GM23338 (cell line): ENCODE results near the gene CLIP2. TPM values are rescaled to one million over a fixed set of nuclear protein-coding genes. Genes with fewer than 3 reads are reported as not detected.

ENCODE experiments used
- ATAC-seq: fragments of 200-7000 bp; cut with Tn5 transposase; 3 replicates; pipeline ENCODE4 v1.9.1; 2020
- DNase-seq: peaks from one replicate; pipeline ENCODE4 v3.0.0-alpha.2; 2015; ENCODE audit warnings: low spot score
- H2AFZ ChIP-seq: fragments of 200-600 bp; sonication (generic); 2 replicates; pipeline ENCODE4 v1.8.0; 2016; ENCODE audit warnings: antibody characterized with exemption, mild to moderate bottlenecking, moderate library complexity
- H3F3A ChIP-seq: fragments of 200-600 bp; sonication (generic); replicated peaks from 2 replicates; pipeline ENCODE4 v1.8.0; 2017; ENCODE audit warnings: antibody characterized with exemption, mixed run types, low read depth
- H3K27ac ChIP-seq: fragments of 200-600 bp; sonication (generic); 2 replicates; pipeline ENCODE4 v1.6.1; 2016; ENCODE audit warnings: low read depth
- H3K27me3 ChIP-seq: fragments of 200-600 bp; sonication (generic); 2 replicates; pipeline ENCODE4 v1.8.0; 2016; ENCODE audit warnings: mild to moderate bottlenecking, mixed run types, moderate library complexity; ENCODE audit not compliant: insufficient read depth
- H3K36me3 ChIP-seq: fragments of 200-600 bp; sonication (generic); 2 replicates; pipeline ENCODE4 v1.8.0; 2016; ENCODE audit warnings: mild to moderate bottlenecking; ENCODE audit not compliant: insufficient read depth
- H3K4me1 ChIP-seq: fragments of 200-600 bp; sonication (generic); 2 replicates; pipeline ENCODE4 v1.8.0; 2016; ENCODE audit warnings: mild to moderate bottlenecking, moderate library complexity; ENCODE audit not compliant: insufficient read depth
- H3K4me2 ChIP-seq: fragments of 200-600 bp; sonication (generic); 2 replicates; pipeline ENCODE4 v1.7.1; 2017; ENCODE audit warnings: mixed run types
- H3K4me3 ChIP-seq: fragments of 200-600 bp; sonication (generic); 2 replicates; pipeline ENCODE4 v1.6.1; 2016; ENCODE audit warnings: mixed run types
- H3K79me2 ChIP-seq: fragments of 200-600 bp; sonication (generic); replicated peaks from 2 replicates; pipeline ENCODE4 v1.8.0; 2017; ENCODE audit warnings: mild to moderate bottlenecking; ENCODE audit not compliant: insufficient read depth
- H3K9me2 ChIP-seq: fragments of 200-600 bp; sonication (generic); 2 replicates; pipeline ENCODE4 v1.8.0; 2017; ENCODE audit not compliant: insufficient read depth
- H4K20me1 ChIP-seq: fragments of 200-600 bp; sonication (generic); replicated peaks from 2 replicates; pipeline ENCODE4 v1.8.0; 2017; ENCODE audit warnings: mild to moderate bottlenecking; ENCODE audit not compliant: insufficient read depth
- H3K27ac Mint-ChIP-seq: 2 replicates; pipeline ENCODE4 v1.8.0; 2020; ENCODE audit warnings: inconsistent platforms, mild to moderate bottlenecking, moderate library complexity, mixed read lengths
- H3K27me3 Mint-ChIP-seq: 3 replicates; pipeline ENCODE4 v1.8.0; 2022; ENCODE audit warnings: low read depth, mild to moderate bottlenecking, moderate library complexity, mixed read lengths, inconsistent platforms; ENCODE audit not compliant: insufficient read depth, poor library complexity
- H3K36me3 Mint-ChIP-seq: 3 replicates; pipeline ENCODE4 v1.8.0; 2021; ENCODE audit warnings: low read depth, mild to moderate bottlenecking, inconsistent platforms, moderate library complexity, mixed read lengths
- H3K4me1 Mint-ChIP-seq: 3 replicates; pipeline ENCODE4 v1.8.0; 2020; ENCODE audit warnings: mild to moderate bottlenecking, inconsistent platforms, mixed read lengths
- H3K4me3 Mint-ChIP-seq: 3 replicates; pipeline ENCODE4 v1.8.0; 2021; ENCODE audit warnings: moderate library complexity, mild to moderate bottlenecking, inconsistent platforms, mixed read lengths
- H3K9me3 Mint-ChIP-seq: 3 replicates; pipeline ENCODE4 v1.8.0; 2020; ENCODE audit warnings: moderate library complexity, mild to moderate bottlenecking, inconsistent platforms, mixed read lengths
- CREB1 ChIP-seq: fragments of 250-450 bp; sonication (Bioruptor Pico); IDR thresholded peaks from 2 replicates; pipeline ENCODE4 v1.5.0; 2020; ENCODE audit warnings: low read depth, mild to moderate bottlenecking, moderate library complexity
- CTCF ChIP-seq, 2 experiments: fragments of 200-600 bp in 1 of 2; sonication (generic) in 1 of 2; conservative IDR thresholded peaks; 2 replicates each; pipeline versions ENCODE4 v1.5.1 to v1.6.1; 2016 to 2017; ENCODE audit warnings: antibody characterized with exemption in 2 of 2, low read depth in 2 of 2, mild to moderate bottlenecking in 2 of 2, moderate library complexity in 1 of 2
- ETS1 ChIP-seq: IDR thresholded peaks from 2 replicates; pipeline ENCODE4 v1.6.1; 2016; ENCODE audit warnings: antibody characterized with exemption
- EZH2 ChIP-seq: fragments of 200-600 bp; sonication (generic); IDR thresholded peaks from one replicate; pipeline ENCODE4 v1.8.0; 2017; ENCODE audit warnings: antibody characterized with exemption, mild to moderate bottlenecking, low read depth; ENCODE audit not compliant: unreplicated experiment
- EZH2phosphoT487 ChIP-seq: fragments of 200-600 bp; sonication (generic); IDR thresholded peaks from one replicate; pipeline ENCODE4 v1.8.1; 2018; ENCODE audit warnings: antibody characterized with exemption; ENCODE audit not compliant: unreplicated experiment
- JUNB ChIP-seq: IDR thresholded peaks from one replicate; pipeline ENCODE4 v1.6.1; 2016; ENCODE audit warnings: antibody characterized with exemption; ENCODE audit not compliant: unreplicated experiment
- NANOG ChIP-seq: IDR thresholded peaks from 2 replicates; pipeline ENCODE4 v1.6.1; 2016; ENCODE audit warnings: antibody characterized with exemption, borderline replicate concordance
- POLR2AphosphoS5 ChIP-seq: IDR thresholded peaks from 2 replicates; pipeline ENCODE4 v1.6.1; 2016; ENCODE audit warnings: antibody characterized with exemption, low read depth
- STAT1 ChIP-seq: IDR thresholded peaks from one replicate; pipeline ENCODE4 v1.6.1; 2016; ENCODE audit warnings: antibody characterized with exemption; ENCODE audit not compliant: unreplicated experiment
- ZNF114 ChIP-seq: fragments of 250-450 bp; sonication (Bioruptor Pico); IDR thresholded peaks from 2 replicates; pipeline ENCODE4 v1.5.0; 2020; ENCODE audit warnings: mild to moderate bottlenecking, moderate library complexity
- ZNF331 ChIP-seq: fragments of 250-450 bp; sonication (Bioruptor Pico); IDR thresholded peaks from 2 replicates; pipeline ENCODE4 v1.5.0; 2020; ENCODE audit warnings: low read depth, mild to moderate bottlenecking, moderate library complexity
- ZNF462 ChIP-seq: fragments of 250-450 bp; sonication (Bioruptor Pico); IDR thresholded peaks from 2 replicates; pipeline ENCODE4 v1.5.0; 2020; ENCODE audit warnings: mild to moderate bottlenecking, moderate library complexity
- polyA plus RNA-seq: library from polyadenylated mRNA; unstranded; fragments of >200 nt; fragmentation: Nextera tagmentation; extraction: Ambion mirVana; gene quantifications from 2 replicates; pipeline ENCODE4 v1.2.1, GENCODE V29; 2016
- total RNA-seq: library from RNA; depleted of rRNA; stranded (reverse); fragments of >200 nt; shearing (Covaris generic); gene quantifications from 2 replicates; pipeline ENCODE4 v1.2.3, GENCODE V29; 2014
- TF ChIP-seq, protein P1 (sequence below): IDR thresholded peaks from one replicate; pipeline ENCODE4 v1.6.1; 2018; ENCODE audit warnings: antibody characterized with exemption; ENCODE audit not compliant: unreplicated experiment

CLIP2 gene
- total and polyA plus RNA-seq, 2 experiments from 2014 or later: 8.1 to 51.9 TPM

DNA sequence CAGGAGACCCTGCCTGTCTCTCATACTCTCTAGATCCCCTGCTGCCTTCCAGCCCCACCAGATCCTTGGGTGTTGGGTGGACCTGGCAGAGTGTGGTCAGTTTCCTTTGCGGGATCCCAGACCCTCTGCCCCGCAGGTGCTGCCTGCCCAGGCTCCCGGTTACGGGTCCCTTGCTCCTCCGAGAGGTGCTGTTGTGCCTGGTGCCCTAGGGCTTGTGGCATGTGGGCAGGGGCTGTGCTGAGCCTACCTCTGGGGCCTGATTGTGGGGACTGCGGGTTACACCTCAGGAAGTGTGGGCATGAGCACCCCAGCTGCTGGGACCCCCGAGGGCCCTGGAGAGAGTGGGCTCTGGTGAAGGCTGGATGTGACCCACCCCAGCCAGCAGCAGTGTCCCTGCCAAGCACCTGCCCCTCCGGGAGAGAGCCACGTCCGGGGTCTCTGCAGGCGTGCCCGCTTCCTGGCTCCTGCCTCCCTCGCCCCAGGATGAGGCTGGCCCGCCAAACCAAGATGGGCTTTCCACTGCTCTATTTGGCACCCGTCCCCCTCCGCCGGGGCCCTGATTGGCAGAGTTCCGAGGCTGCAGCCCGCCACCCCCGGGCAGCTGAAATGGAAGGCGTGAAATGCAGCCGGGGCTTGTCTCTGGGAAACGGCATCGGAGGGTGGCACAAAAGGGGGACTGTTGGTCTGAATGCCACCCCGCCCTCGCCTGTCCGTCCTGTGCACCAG is 17.0 kb downstream of the CLIP2 start:
- no peaks in the 10 kb centered on the region for H3K4me1 ChIP-seq
- no peaks in the 10 kb centered on the region for H3K27me3 ChIP-seq
- Mint-ChIP-seq H3K9me3 (no peaks in the 10 kb centered on the region), H3K36me3 (peaks cover 4% of the 10 kb centered on the region; the same call in 2 of the 3 replicates), H3K27ac (no peak overlapping the region), H3K4me1 (peaks cover 6% of the 10 kb centered on the region; the same call in 2 of the 3 replicates), H3K27me3 (peaks cover 1% of the 10 kb centered on the region), H3K4me3 (no peak overlapping the region)
- H3K36me3 ChIP-seq: no peaks in the 10 kb centered on the region
- H3K27ac ChIP-seq: peak overlapping the region; percentile 72
- ATAC-seq (peak; percentile 31), DNase-seq (peak; percentile 2)
- no peaks in the 10 kb centered on the region for H3F3A ChIP-seq
- H3K4me3 ChIP-seq: no peak overlapping the region
- peaks cover 20% of the 10 kb centered on the region for H4K20me1 ChIP-seq
- no peak overlapping the region for H2AFZ ChIP-seq
- H3K9me2 ChIP-seq: no peaks in the 10 kb centered on the region
- H3K79me2 ChIP-seq: peaks cover 59% of the 10 kb centered on the region
- no peak overlapping the region for H3K4me2 ChIP-seq
- TF ChIP-seq CTCF (conservative IDR thresholded peaks at IDR 0.05; ENCODE audit: low read depth in 2 of 2): no peak
- no peak for TF ChIP-seq POLR2AphosphoS5
- TF ChIP-seq ZNF114 (CRISPR knock-in tag): no peak
- TF ChIP-seq STAT1: no peak
- no peak for TF ChIP-seq EZH2phosphoT487
- TF ChIP-seq JUNB: no peak
- no peak for TF ChIP-seq ETS1
- TF ChIP-seq, protein P1, sequence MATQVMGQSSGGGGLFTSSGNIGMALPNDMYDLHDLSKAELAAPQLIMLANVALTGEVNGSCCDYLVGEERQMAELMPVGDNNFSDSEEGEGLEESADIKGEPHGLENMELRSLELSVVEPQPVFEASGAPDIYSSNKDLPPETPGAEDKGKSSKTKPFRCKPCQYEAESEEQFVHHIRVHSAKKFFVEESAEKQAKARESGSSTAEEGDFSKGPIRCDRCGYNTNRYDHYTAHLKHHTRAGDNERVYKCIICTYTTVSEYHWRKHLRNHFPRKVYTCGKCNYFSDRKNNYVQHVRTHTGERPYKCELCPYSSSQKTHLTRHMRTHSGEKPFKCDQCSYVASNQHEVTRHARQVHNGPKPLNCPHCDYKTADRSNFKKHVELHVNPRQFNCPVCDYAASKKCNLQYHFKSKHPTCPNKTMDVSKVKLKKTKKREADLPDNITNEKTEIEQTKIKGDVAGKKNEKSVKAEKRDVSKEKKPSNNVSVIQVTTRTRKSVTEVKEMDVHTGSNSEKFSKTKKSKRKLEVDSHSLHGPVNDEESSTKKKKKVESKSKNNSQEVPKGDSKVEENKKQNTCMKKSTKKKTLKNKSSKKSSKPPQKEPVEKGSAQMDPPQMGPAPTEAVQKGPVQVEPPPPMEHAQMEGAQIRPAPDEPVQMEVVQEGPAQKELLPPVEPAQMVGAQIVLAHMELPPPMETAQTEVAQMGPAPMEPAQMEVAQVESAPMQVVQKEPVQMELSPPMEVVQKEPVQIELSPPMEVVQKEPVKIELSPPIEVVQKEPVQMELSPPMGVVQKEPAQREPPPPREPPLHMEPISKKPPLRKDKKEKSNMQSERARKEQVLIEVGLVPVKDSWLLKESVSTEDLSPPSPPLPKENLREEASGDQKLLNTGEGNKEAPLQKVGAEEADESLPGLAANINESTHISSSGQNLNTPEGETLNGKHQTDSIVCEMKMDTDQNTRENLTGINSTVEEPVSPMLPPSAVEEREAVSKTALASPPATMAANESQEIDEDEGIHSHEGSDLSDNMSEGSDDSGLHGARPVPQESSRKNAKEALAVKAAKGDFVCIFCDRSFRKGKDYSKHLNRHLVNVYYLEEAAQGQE: no peak
- no peak for TF ChIP-seq EZH2
- TF ChIP-seq NANOG: no peak
- no peak for TF ChIP-seq ZNF331 (CRISPR knock-in tag)
- TF ChIP-seq CREB1 (CRISPR knock-in tag): no peak
- no peak for TF ChIP-seq ZNF462 (CRISPR knock-in tag)
